ENCODE data around the gene MAD1L1.

The MAD1L1 gene

GRCh38 chr7:2099048-2099957 lies 133.4 kb downstream of the MAD1L1 start:
- H3K4me3 ChIP-seq (ENCODE audit: low read depth, low read length), result no peak overlapping the region
- no peak for TF ChIP-seq CTCF (IDR thresholded peaks at IDR 0.05; ENCODE audit: low read depth, low read length, missing control alignments)
- no peak for DNase-seq (ENCODE audit: low read depth)
- in situ Hi-C loops (cut with HindIII; ENCODE audit: low sequenced_read_pairs), result loop anchor here (10.0 kb wide), 1 partner anchor 75 kb away; no protein-coding TSS in a partner anchor

- TF ChIP-seq CTCF (IDR thresholded peaks at IDR 0.05; ENCODE audit: low read depth, low read length, missing control alignments), result no peak
- no peak for DNase-seq (ENCODE audit: low read depth)
- in situ Hi-C loops (cut with HindIII; ENCODE audit: low sequenced_read_pairs), result loop anchor here (10.0 kb wide), 1 partner anchor 74 kb away; no protein-coding TSS in a partner anchor
- no peak overlapping the region for H3K4me3 ChIP-seq (ENCODE audit: low read depth, low read length)
These were observed 134.2 kb downstream of the MAD1L1 start for GRCh38 chr7:2098496-2098895.

GRCh38 chr7:2098056-2098455 lies 134.7 kb downstream of the MAD1L1 start:
- in situ Hi-C loops (cut with HindIII; ENCODE audit: low sequenced_read_pairs), result loop anchor here (10.0 kb wide), 1 partner anchor 73 kb away; no protein-coding TSS in a partner anchor
- DNase-seq (ENCODE audit: low read depth), result no peak
- no peak overlapping the region for H3K4me3 ChIP-seq (ENCODE audit: low read depth, low read length)
- no peak for TF ChIP-seq CTCF (IDR thresholded peaks at IDR 0.05; ENCODE audit: low read depth, low read length, missing control alignments)

- no peak overlapping the region for H3K4me3 ChIP-seq (ENCODE audit: low read depth, low read length)
- no peak for TF ChIP-seq CTCF (IDR thresholded peaks at IDR 0.05; ENCODE audit: low read depth, low read length, missing control alignments)
- in situ Hi-C loops (cut with HindIII; ENCODE audit: low sequenced_read_pairs), result loop anchor here (10.0 kb wide), 1 partner anchor 73 kb away; no protein-coding TSS in a partner anchor
- no peak for DNase-seq (ENCODE audit: low read depth)
These were observed 135.3 kb downstream of the MAD1L1 start for GRCh38 chr7:2097492-2097891.

- no peak for DNase-seq (ENCODE audit: low read depth)
- TF ChIP-seq CTCF (IDR thresholded peaks at IDR 0.05; ENCODE audit: low read depth, low read length, missing control alignments), result no peak
- H3K4me3 ChIP-seq (ENCODE audit: low read depth, low read length), result no peak overlapping the region
- in situ Hi-C loops (cut with HindIII; ENCODE audit: low sequenced_read_pairs), result loop anchor here (10.0 kb wide), 1 partner anchor 72 kb away; no protein-coding TSS in a partner anchor
These were observed 135.9 kb downstream of the MAD1L1 start for GRCh38 chr7:2096692-2097387.

- no peak for TF ChIP-seq CTCF (IDR thresholded peaks at IDR 0.05; ENCODE audit: low read depth, low read length, missing control alignments)
- no peak overlapping the region for H3K4me3 ChIP-seq (ENCODE audit: low read depth, low read length)
- in situ Hi-C loops (cut with HindIII; ENCODE audit: low sequenced_read_pairs), result loop anchor here (10.0 kb wide), 1 partner anchor 71 kb away; no protein-coding TSS in a partner anchor
- no peak for DNase-seq (ENCODE audit: low read depth)
These were observed 137.3 kb downstream of the MAD1L1 start for GRCh38 chr7:2095436-2095835.

Data from astrocyte of the cerebellum (primary cell).